Esophagus muscularis mucosa (tissue), 4 donors: ENCODE results near the gene XYLT1. TPM values are rescaled to one million over a fixed set of nuclear protein-coding genes. Genes with fewer than 3 reads are reported as not detected.

ENCODE experiments used
- DNase-seq: peaks from one replicate; pipeline ENCODE4 v3.0.0-alpha.2; 2017; ENCODE audit errors: extremely low spot score
- H3K27ac ChIP-seq, 4 donors: fragments of 200-600 bp; sonication (generic); replicated peaks in 1 of 4; 1 replicate in 3 of 4; 2 replicates in 1 of 4; pipeline ENCODE4 v1.5.1; 2016 to 2019; ENCODE audit warnings: mild to moderate bottlenecking in 1 of 4
- H3K27me3 ChIP-seq, 4 donors: fragments of 200-600 bp; sonication (generic); one replicate each; pipeline versions ENCODE4 v1.5.1 to v1.6.0; 2016 to 2019
- H3K36me3 ChIP-seq, 4 donors: fragments of 200-600 bp; sonication (generic); one replicate each; pipeline ENCODE4 v1.5.1; 2016 to 2019
- H3K4me1 ChIP-seq, 4 donors: fragments of 200-600 bp; sonication (generic); one replicate each; pipeline ENCODE4 v1.5.1; 2016 to 2019
- H3K4me3 ChIP-seq, 4 donors: fragments of 200-600 bp; sonication (generic); 1 replicate in 2 of 4; 2 replicates in 2 of 4; pipeline ENCODE4 v1.5.1; 2016 to 2019; ENCODE audit warnings: mild to moderate bottlenecking in 4 of 4, moderate library complexity in 1 of 4
- H3K9me3 ChIP-seq, 4 donors: fragments of 200-600 bp; sonication (generic); 1 replicate in 3 of 4; 2 replicates in 1 of 4; pipeline ENCODE4 v1.5.1; 2016 to 2019
- CTCF ChIP-seq, 3 experiments: fragments of 200-600 bp in 2 of 3; fragments of 450-650 bp in 1 of 3; sonication (generic) in 2 of 3; IDR thresholded peaks; one replicate each; pipeline ENCODE4 v1.5.1; 2017 to 2019; ENCODE audit warnings: antibody characterized with exemption in 3 of 3, mild to moderate bottlenecking in 2 of 3, moderate library complexity in 1 of 3
- EP300 ChIP-seq: sonication (generic); formaldehyde crosslinking; IDR thresholded peaks from one replicate; pipeline ENCODE4 v1.6.1; 2017; ENCODE audit warnings: antibody characterized with exemption
- POLR2A ChIP-seq: fragments of 450-650 bp; IDR thresholded peaks from one replicate; pipeline ENCODE4 v1.6.1; 2017; ENCODE audit warnings: antibody characterized with exemption, moderate library complexity, mild to moderate bottlenecking, low read depth
- POLR2AphosphoS5 ChIP-seq, 2 donors: sonication (generic); formaldehyde crosslinking; IDR thresholded peaks; one replicate each; pipeline ENCODE4 v1.6.1; 2017; ENCODE audit warnings: antibody characterized with exemption in 2 of 2
- WGBS: methylation state at CpG from one replicate; pipeline ENCODE4 v1.1.5; 2018; 5-methylcytosine and 5-hydroxymethylcytosine counted together
- intact Hi-C: fragments of 100-400 bp; cut with DNase I; formaldehyde crosslinking; loops from one replicate; pipeline ENCODE4 v1.15.1; 2023
- total RNA-seq, 4 donors: library from RNA; depleted of rRNA; stranded (reverse); fragments of >200 nt; gene quantifications; one replicate each; pipeline versions ENCODE4 v1.1.0 to v1.2.1, GENCODE V29; 2016

Gene XYLT1
- total RNA-seq, 4 donors from 2014 or later = 25.2 to 57.1 (median 33.5) TPM

GRCh38 chr16:17106243-17106791 is 364.4 kb downstream of the XYLT1 start:
- 75% methylated on average over 14 of the region's 14 CpGs for WGBS
- peaks cover 0 to 33% (median 7%) of the 10 kb centered on the region in 4 donors for H3K36me3 ChIP-seq
- intact Hi-C loops = no loop called here
- no peak overlapping the region for H3K4me3 ChIP-seq
- no peaks in the 10 kb centered on the region for H3K27me3 ChIP-seq
- DNase-seq = no peak
- H3K4me1 ChIP-seq = no peaks in the 10 kb centered on the region
- no peak for TF ChIP-seq POLR2AphosphoS5 (IDR thresholded peaks at IDR 0.05)
- no peak for TF ChIP-seq EP300
- TF ChIP-seq CTCF (IDR thresholded peaks at IDR 0.05) = no peak
- TF ChIP-seq POLR2A = no peak
- H3K27ac ChIP-seq = no peak overlapping the region
- H3K9me3 ChIP-seq = no peaks in the 10 kb centered on the region

GRCh38 chr16:17105239-17105797 is 365.4 kb downstream of the XYLT1 start:
- WGBS = 65% methylated on average over 6 of the region's 10 CpGs
- Histone ChIP-seq H3K4me3 (no peak overlapping the region), H3K9me3 (no peaks in the 10 kb centered on the region), H3K4me1 (no peaks in the 10 kb centered on the region), H3K27me3 (no peaks in the 10 kb centered on the region), H3K27ac (no peak overlapping the region), H3K36me3 (peaks cover 0 to 25% (median 7%) of the 10 kb centered on the region in 4 donors)
- no peak for DNase-seq
- intact Hi-C loops = no loop called here
- TF ChIP-seq CTCF (IDR thresholded peaks at IDR 0.05) (no peak), EP300 (no peak), POLR2A (no peak), POLR2AphosphoS5 (IDR thresholded peaks at IDR 0.05) (no peak)

- TF ChIP-seq EP300 (no peak), POLR2AphosphoS5 (IDR thresholded peaks at IDR 0.05) (no peak), CTCF (IDR thresholded peaks at IDR 0.05) (no peak), POLR2A (no peak)
- DNase-seq = no peak
Measured at GRCh38 chr16:17104654-17105053, 366.1 kb downstream of the XYLT1 start.

GRCh38 chr16:17103216-17103615 is 367.5 kb downstream of the XYLT1 start:
- no peaks in the 10 kb centered on the region for H3K9me3 ChIP-seq
- DNase-seq = no peak
- no peaks in the 10 kb centered on the region for H3K4me1 ChIP-seq
- no peak overlapping the region for H3K4me3 ChIP-seq
- H3K27ac ChIP-seq = no peak overlapping the region
- TF ChIP-seq POLR2A (no peak), CTCF (IDR thresholded peaks at IDR 0.05) (no peak), POLR2AphosphoS5 (IDR thresholded peaks at IDR 0.05) (no peak), EP300 (no peak)
- 91% methylated on average over 3 of the region's 3 CpGs for WGBS
- intact Hi-C loops = no loop called here
- H3K36me3 ChIP-seq = peaks cover 0 to 6% (median 2%) of the 10 kb centered on the region in 4 donors
- H3K27me3 ChIP-seq = no peaks in the 10 kb centered on the region

More at GRCh38 chr16:17104654-17105053, 366.1 kb downstream of the XYLT1 start:
- Histone ChIP-seq H3K9me3 (no peaks in the 10 kb centered on the region), H3K4me1 (no peaks in the 10 kb centered on the region), H3K27ac (no peak overlapping the region), H3K36me3 (peaks cover 0 to 19% (median 7%) of the 10 kb centered on the region in 4 donors), H3K27me3 (no peaks in the 10 kb centered on the region), H3K4me3 (no peak overlapping the region)
- WGBS = 80% methylated on average over 5 of the region's 5 CpGs
- intact Hi-C loops = no loop called here
